HCT116 (cell line): ENCODE measurements around the gene CAMSAP1. TPM values are rescaled to one million over a fixed set of nuclear protein-coding genes. Genes with fewer than 3 reads are reported as not detected.

ENCODE experiments used
- ATAC-seq: fragments of 200-7000 bp; cut with Tn5 transposase; 2 replicates; pipeline ENCODE4 v1.9.1; 2020; ENCODE audit warnings: mild to moderate bottlenecking, moderate library complexity
- BruUV-seq: library from RNA; stranded (reverse); fragments of 400-500 nt; replicated peaks from 2 replicates; lab custom pipeline; 2021; lab: Mats Ljungman, UMichigan
- CTCF ChIA-PET: fragments of 300-600 bp; sonication (Branson Sonifier 250); formaldehyde crosslinking; loops from one replicate; lab custom pipeline; 2021; ENCODE audit warnings: antibody characterized with exemption; lab: Charles Lee
- POLR2A ChIA-PET: fragments of 300-600, 350-600 bp; sonication (Branson Sonifier 250); formaldehyde crosslinking; loops from one replicate; lab custom pipeline; 2021; ENCODE audit warnings: antibody characterized with exemption; lab: Charles Lee
- RAD21 ChIA-PET, 2 experiments: fragments of 300-600 bp; sonication (Branson Sonifier 250); formaldehyde crosslinking; loops; one replicate each; lab custom pipeline; 2023; ENCODE audit warnings: low total read pairs in 2 of 2; ENCODE audit not compliant: uncharacterized antibody in 2 of 2, unreplicated experiment in 2 of 2, low non-redundant PET in 1 of 2; lab: Charles Lee
- DNase-seq: peaks from one replicate; pipeline ENCODE4 v3.0.0-alpha.2; 2010; ENCODE audit warnings: low read depth, low spot score
- H2AFZ ChIP-seq: fragments of 200-600 bp; shearing (Covaris generic), sonication (generic); 2 replicates; pipeline ENCODE4 v1.6.1; 2017; ENCODE audit warnings: low read depth, mixed run types, mixed read lengths, antibody characterized with exemption, low read length; ENCODE audit not compliant: poor library complexity, severe bottlenecking
- H3K27ac ChIP-seq: 2 replicates; pipeline ENCODE4 v1.5.1; 2012; ENCODE audit warnings: low read depth, low read length
- H3K27me3 ChIP-seq: fragments of 200-600 bp; sonication (generic); 2 replicates; pipeline ENCODE4 v1.6.1; 2016; ENCODE audit warnings: mixed run types, low read length, mixed read lengths; ENCODE audit not compliant: insufficient read depth
- H3K36me3 ChIP-seq, 2 experiments: fragments of 200-500 bp in 1 of 2; fragments of 200-600 bp in 1 of 2; sonication (Bioruptor generic) in 1 of 2; sonication (generic) in 1 of 2; 2 replicates each; pipeline versions ENCODE4 v1.5.1 to v1.6.1; 2014 to 2016; ENCODE audit warnings: low read length in 2 of 2, inconsistent platforms in 1 of 2, mixed read lengths in 1 of 2, mixed run types in 1 of 2; ENCODE audit not compliant: insufficient read depth in 2 of 2, control insufficient read depth in 1 of 2
- H3K4me1 ChIP-seq, 2 experiments: fragments of 200-600 bp in 1 of 2; sonication (generic) in 1 of 2; 2 replicates each; pipeline versions ENCODE4 v1.5.1 to v1.6.1; 2012 to 2017; ENCODE audit warnings: low read length in 2 of 2, inconsistent platforms in 1 of 2, mild to moderate bottlenecking in 1 of 2, mixed read lengths in 1 of 2, mixed run types in 1 of 2, moderate library complexity in 1 of 2; ENCODE audit not compliant: insufficient read depth in 2 of 2, control insufficient read depth in 1 of 2
- H3K4me2 ChIP-seq: fragments of 200-600 bp; sonication (generic); 2 replicates; pipeline ENCODE4 v1.6.1; 2017; ENCODE audit warnings: mixed run types, low read length, mixed read lengths
- H3K4me3 ChIP-seq, 2 experiments: fragments of 200-600 bp in 1 of 2; sonication (generic) in 1 of 2; replicated peaks in 1 of 2; 2 replicates each; pipeline ENCODE4 v1.5.1; 2011 to 2016; ENCODE audit warnings: low read length in 2 of 2, control low read depth in 1 of 2, low read depth in 1 of 2, mild to moderate bottlenecking in 1 of 2, mixed read lengths in 1 of 2, mixed run types in 1 of 2
- H3K79me2 ChIP-seq: fragments of 200-600 bp; sonication (generic); 2 replicates; pipeline ENCODE4 v1.6.1; 2017; ENCODE audit warnings: mild to moderate bottlenecking, mixed run types, low read length, moderate library complexity, mixed read lengths; ENCODE audit not compliant: insufficient read depth
- H3K9ac ChIP-seq: fragments of 200-600 bp; sonication (generic); 2 replicates; pipeline ENCODE4 v1.6.1; 2016; ENCODE audit warnings: low read length, mixed read lengths
- H3K9me2 ChIP-seq: fragments of 200-600 bp; sonication (generic), shearing (Covaris generic); 2 replicates; pipeline ENCODE4 v1.6.1; 2017; ENCODE audit warnings: mixed run types, mild to moderate bottlenecking, moderate library complexity; ENCODE audit not compliant: insufficient read depth
- H3K9me3 ChIP-seq, 2 experiments: fragments of 200-500 bp in 1 of 2; fragments of 200-600 bp in 1 of 2; sonication (Bioruptor generic) in 1 of 2; sonication (generic) in 1 of 2; 2 replicates each; pipeline ENCODE4 v1.6.1; 2014 to 2017; ENCODE audit warnings: low read length in 2 of 2, mixed read lengths in 2 of 2, inconsistent platforms in 1 of 2, low read depth in 1 of 2, mild to moderate bottlenecking in 1 of 2, mixed run types in 1 of 2, moderate library complexity in 1 of 2; ENCODE audit not compliant: control insufficient read depth in 1 of 2, insufficient read depth in 1 of 2
- H4K20me1 ChIP-seq: fragments of 200-600 bp; sonication (generic), shearing (Covaris generic); 2 replicates; pipeline ENCODE4 v1.6.1; 2017; ENCODE audit warnings: mixed run types, mild to moderate bottlenecking, moderate library complexity; ENCODE audit not compliant: insufficient read depth
- ELF1 ChIP-seq: IDR thresholded peaks from 2 replicates; pipeline ENCODE4 v1.6.1; 2012; ENCODE audit warnings: low read depth, borderline replicate concordance
- JUND ChIP-seq: IDR thresholded peaks from 2 replicates; pipeline ENCODE4 v1.6.1; 2012
- POLR2AphosphoS5 ChIP-seq: IDR thresholded peaks from 2 replicates; pipeline ENCODE4 v1.6.1; 2011; ENCODE audit warnings: mild to moderate bottlenecking, low read depth, low read length, moderate library complexity
- SIN3A ChIP-seq: IDR thresholded peaks from 2 replicates; pipeline ENCODE4 v1.6.1; 2012; ENCODE audit warnings: low read depth
- ZFX ChIP-seq: fragments of 450-650 bp; IDR thresholded peaks from 2 replicates; pipeline ENCODE4 v1.6.1; 2017
- intact Hi-C: fragments of 100-400 bp; cut with micrococcal nuclease; formaldehyde crosslinking; loops from 2 replicates; pipeline ENCODE4 v1.10.0; 2022
- total RNA-seq: library from RNA; stranded (reverse); gene quantifications from one replicate; pipeline ENCODE4 v1.2.1, GENCODE V29; 2021; ENCODE audit not compliant: unreplicated experiment

CAMSAP1 gene
- total RNA-seq, 1 experiment from 2014 or later: 33.1 TPM

DNA sequence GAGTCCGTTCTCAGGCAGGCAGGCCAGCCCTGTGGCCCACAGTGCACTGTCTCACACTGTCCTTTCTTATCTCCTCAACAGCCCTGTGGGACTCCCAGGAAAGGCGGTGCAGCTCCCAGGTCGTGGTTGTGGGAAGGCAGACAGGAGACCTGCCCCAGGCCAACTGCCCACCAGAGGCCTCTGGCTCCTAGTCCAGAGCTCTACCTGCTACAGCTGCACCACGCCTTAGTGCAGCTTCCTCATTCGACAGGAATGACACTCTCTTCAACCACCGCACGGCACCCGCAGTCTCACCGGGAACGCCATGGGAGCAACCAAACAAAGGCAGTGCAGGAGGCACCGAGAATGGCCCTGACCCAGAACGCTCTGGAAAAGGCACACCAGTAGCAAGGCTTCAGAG lies 25.3 kb downstream of the CAMSAP1 start:
- CTCF ChIA-PET: no interaction called here

DNA sequence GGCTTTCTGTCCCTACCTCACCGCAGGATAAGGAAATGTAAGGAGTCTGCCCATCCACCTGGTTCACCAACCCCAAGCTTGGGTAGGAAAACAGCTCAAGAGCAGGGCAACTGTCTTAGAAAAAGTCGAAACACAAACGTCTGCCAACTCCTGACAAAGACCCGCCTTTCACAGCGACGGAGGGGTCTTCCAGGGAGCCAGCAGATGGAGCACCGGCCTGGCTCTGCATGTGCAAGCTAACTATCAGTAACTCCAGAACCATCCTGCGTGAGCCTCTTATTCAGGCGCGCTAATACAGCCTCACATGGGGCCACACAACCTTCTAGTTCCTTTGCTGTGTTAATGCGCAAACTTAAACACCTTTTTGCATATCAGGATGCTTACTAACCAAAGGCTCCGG lies 26.9 kb downstream of the CAMSAP1 start:
- no peak for DNase-seq
- Histone ChIP-seq H3K4me2 (no peak overlapping the region), H4K20me1 (0 out of 2 replicates have a peak, but pooled peaks cover 6% of the 10 kb centered on the region), H3K27me3 (no peaks in the 10 kb centered on the region), H3K79me2 (peaks cover 96% of the 10 kb centered on the region), H3K4me3 (no peak overlapping the region), H2AFZ (no peak overlapping the region), H3K9me2 (no peaks in the 10 kb centered on the region), H3K27ac (no peak overlapping the region), H3K36me3 (no peaks in the 10 kb centered on the region; a peak in 1 of 4 replicates), H3K4me1 (peaks cover 0 to 4% of the 10 kb centered on the region in 2 experiments; a peak in 2 of 4 replicates), H3K9ac (no peak overlapping the region), H3K9me3 (no peaks in the 10 kb centered on the region)
- no peak for TF ChIP-seq SIN3A
- TF ChIP-seq ZFX: no peak
- no peak for TF ChIP-seq JUND
- no peak for TF ChIP-seq ELF1
- no TSS peak for BruUV-seq
- intact Hi-C loops: no loop called here
- no peak for ATAC-seq
- CTCF ChIA-PET: no interaction called here
- POLR2A ChIA-PET: no interaction called here
- RAD21 ChIA-PET: no interaction called here

More for the DNA sequence above, 25.3 kb downstream of the CAMSAP1 start:
- Histone ChIP-seq H3K79me2 (peaks cover 96% of the 10 kb centered on the region), H3K27me3 (no peaks in the 10 kb centered on the region), H4K20me1 (peaks cover 4% of the 10 kb centered on the region; the same call in 1 of the 2 replicates), H2AFZ (no peak overlapping the region), H3K4me1 (peaks cover 0 to 8% of the 10 kb centered on the region in 2 experiments; a peak in 2 of 4 replicates), H3K36me3 (no peaks in the 10 kb centered on the region; a peak in 1 of 4 replicates), H3K9me2 (no peaks in the 10 kb centered on the region), H3K9ac (no peak overlapping the region), H3K9me3 (no peaks in the 10 kb centered on the region), H3K4me2 (no peak overlapping the region), H3K27ac (no peak overlapping the region), H3K4me3 (no peak overlapping the region)
- BruUV-seq: no TSS peak
- TF ChIP-seq POLR2AphosphoS5 (no peak), ZFX (no peak)
- DNase-seq (no peak), ATAC-seq (no peak)
- ChIA-PET RAD21 (no interaction called here), POLR2A (no interaction called here)
- intact Hi-C loops: no loop called here
